Measurements from ENCODE around the gene ARMC8. TPM values are rescaled to one million over a fixed set of nuclear protein-coding genes. Genes with fewer than 3 reads are reported as not detected.
A peak's percentile ranks its signal among the peaks of the same experiment; 100 is the strongest.

Gene ARMC8
- total RNA-seq, 1 experiment from 2014 or later, result 63.6 TPM

DNA sequence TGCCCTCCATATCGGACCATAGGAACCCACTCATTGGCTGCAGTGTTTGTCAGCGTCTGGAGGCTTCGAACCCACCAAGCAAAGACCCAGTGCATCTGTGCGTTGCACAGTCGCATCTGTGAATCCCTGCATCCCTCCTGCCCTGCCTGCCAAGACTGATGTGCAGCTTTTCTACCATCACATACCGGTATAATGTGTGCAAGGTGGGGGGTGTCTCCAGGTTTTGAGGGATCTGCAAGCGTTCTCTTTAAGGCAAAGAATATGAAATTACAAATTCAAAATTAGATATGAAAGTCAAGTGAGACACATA lies 142.8 kb downstream of the ARMC8 start:
- H2BK20ac ChIP-seq (ENCODE audit: low read depth, low read length, poor library complexity, severe bottlenecking), result no peak overlapping the region
- H4K8ac ChIP-seq (replicated peaks; ENCODE audit: insufficient read length, low read depth, low read length), result no peak overlapping the region
- H2BK15ac ChIP-seq (ENCODE audit: low read depth, low read length), result no peak overlapping the region
- H3K79me2 ChIP-seq (ENCODE audit: insufficient read depth, low read length), result no peaks in the 10 kb centered on the region
- H2AFZ ChIP-seq (ENCODE audit: low read length), result no peak overlapping the region
- H3K14ac ChIP-seq (ENCODE audit: insufficient read depth, low read length), result no peak overlapping the region
- H3K4me2 ChIP-seq (ENCODE audit: insufficient read depth, insufficient read length, low read length), result peak overlapping the region; percentile 55
- peak overlapping the region; percentile 82 to 91 for H3K4me3 Mint-ChIP-seq
- no peak overlapping the region for H3K18ac ChIP-seq (ENCODE audit: insufficient read length, low read depth, low read length)
- DNase-seq, result no peak
- no CpG with 5 or more reads among the region's 7 CpGs for WGBS (ENCODE audit: extremely low coverage, insufficient read length, low lambda C conversion rate)
- H2BK5ac ChIP-seq (ENCODE audit: insufficient read length, low read length), result no peak overlapping the region
- H3K36me3 Mint-ChIP-seq (ENCODE audit: insufficient read depth in 1 of 3, low read depth in 3 of 3), result no peaks in the 10 kb centered on the region
- H3K9me3 Mint-ChIP-seq, result no peaks in the 10 kb centered on the region
- no peaks in the 10 kb centered on the region for H3K27me3 ChIP-seq (ENCODE audit: insufficient read depth, low read length)
- no peak overlapping the region for H2BK120ac ChIP-seq (ENCODE audit: low read depth, low read length, poor library complexity, severe bottlenecking)
- peaks cover 4% of the 10 kb centered on the region for H3K4me1 ChIP-seq (ENCODE audit: insufficient read depth, low read length)
- H3T11ph ChIP-seq (ENCODE audit: low read length), result no peak overlapping the region
- no peak overlapping the region for H4K91ac ChIP-seq (ENCODE audit: insufficient read length, low read depth, low read length)
- no peak overlapping the region for H3K23ac ChIP-seq (ENCODE audit: insufficient read length, low read depth, low read length)
- no peaks in the 10 kb centered on the region for H3K9me3 ChIP-seq (ENCODE audit: control insufficient read depth, low read depth, low read length)
- H3K56ac ChIP-seq (ENCODE audit: insufficient read length, low read depth, low read length), result no peak overlapping the region
- no peak overlapping the region for H4K5ac ChIP-seq (ENCODE audit: insufficient read length, low read depth, low read length)
- no peak overlapping the region for H2AK5ac ChIP-seq (ENCODE audit: insufficient read length, low read length)
- H3K79me1 ChIP-seq (ENCODE audit: insufficient read depth, low read depth, low read length, poor library complexity, severe bottlenecking), result no peaks in the 10 kb centered on the region
- H4K20me1 ChIP-seq (ENCODE audit: control insufficient read depth, insufficient read depth, insufficient read length), result no peaks in the 10 kb centered on the region
- peaks cover 7% of the 10 kb centered on the region for H3K23me2 ChIP-seq (ENCODE audit: insufficient read length, low read depth, low read length, poor library complexity, severe bottlenecking)
- no peak overlapping the region for H3K27ac ChIP-seq (ENCODE audit: insufficient read length, low read depth, low read length)
- H3K9ac ChIP-seq (ENCODE audit: extremely low read depth, insufficient read length, low read length), result no peak overlapping the region
- TF ChIP-seq, protein P1, sequence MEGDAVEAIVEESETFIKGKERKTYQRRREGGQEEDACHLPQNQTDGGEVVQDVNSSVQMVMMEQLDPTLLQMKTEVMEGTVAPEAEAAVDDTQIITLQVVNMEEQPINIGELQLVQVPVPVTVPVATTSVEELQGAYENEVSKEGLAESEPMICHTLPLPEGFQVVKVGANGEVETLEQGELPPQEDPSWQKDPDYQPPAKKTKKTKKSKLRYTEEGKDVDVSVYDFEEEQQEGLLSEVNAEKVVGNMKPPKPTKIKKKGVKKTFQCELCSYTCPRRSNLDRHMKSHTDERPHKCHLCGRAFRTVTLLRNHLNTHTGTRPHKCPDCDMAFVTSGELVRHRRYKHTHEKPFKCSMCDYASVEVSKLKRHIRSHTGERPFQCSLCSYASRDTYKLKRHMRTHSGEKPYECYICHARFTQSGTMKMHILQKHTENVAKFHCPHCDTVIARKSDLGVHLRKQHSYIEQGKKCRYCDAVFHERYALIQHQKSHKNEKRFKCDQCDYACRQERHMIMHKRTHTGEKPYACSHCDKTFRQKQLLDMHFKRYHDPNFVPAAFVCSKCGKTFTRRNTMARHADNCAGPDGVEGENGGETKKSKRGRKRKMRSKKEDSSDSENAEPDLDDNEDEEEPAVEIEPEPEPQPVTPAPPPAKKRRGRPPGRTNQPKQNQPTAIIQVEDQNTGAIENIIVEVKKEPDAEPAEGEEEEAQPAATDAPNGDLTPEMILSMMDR (conservative IDR thresholded peaks at IDR 0.05), result no peak
- H3K4ac ChIP-seq (ENCODE audit: low read depth, low read length), result no peak overlapping the region
- no peak overlapping the region; a peak in 1 of 7 replicates for H3K27ac Mint-ChIP-seq
- peaks cover 17 to 23% of the 10 kb centered on the region in 2 experiments for H3K4me1 Mint-ChIP-seq
- H2BK12ac ChIP-seq (ENCODE audit: insufficient read length, low read depth, low read length), result no peak overlapping the region
- peaks cover 8% of the 10 kb centered on the region for H3K27me3 Mint-ChIP-seq (ENCODE audit: low read depth)

Measured in H9 (cell line).